Gastrocnemius medialis (tissue), 4 donors: ENCODE results near the gene CCDC195.

ENCODE experiments used
- POLR2A ChIP-seq, 2 donors: fragments of 450-650 bp; IDR thresholded peaks; one replicate each; pipeline ENCODE4 v1.6.1; 2017; ENCODE audit warnings: antibody characterized with exemption in 2 of 2, mild to moderate bottlenecking in 2 of 2, moderate library complexity in 2 of 2
- TF ChIP-seq, protein P1 (sequence below), 5 experiments: fragments of 450-650 bp in 3 of 5; fragments of 200-600 bp in 2 of 5; sonication (generic) in 2 of 5; IDR thresholded peaks in 4 of 5; conservative IDR thresholded peaks in 1 of 5; 1 replicate in 4 of 5; 2 replicates in 1 of 5; pipeline ENCODE4 v1.5.1; 2016 to 2019; ENCODE audit warnings: antibody characterized with exemption in 5 of 5, mild to moderate bottlenecking in 3 of 5, moderate library complexity in 3 of 5

DNA sequence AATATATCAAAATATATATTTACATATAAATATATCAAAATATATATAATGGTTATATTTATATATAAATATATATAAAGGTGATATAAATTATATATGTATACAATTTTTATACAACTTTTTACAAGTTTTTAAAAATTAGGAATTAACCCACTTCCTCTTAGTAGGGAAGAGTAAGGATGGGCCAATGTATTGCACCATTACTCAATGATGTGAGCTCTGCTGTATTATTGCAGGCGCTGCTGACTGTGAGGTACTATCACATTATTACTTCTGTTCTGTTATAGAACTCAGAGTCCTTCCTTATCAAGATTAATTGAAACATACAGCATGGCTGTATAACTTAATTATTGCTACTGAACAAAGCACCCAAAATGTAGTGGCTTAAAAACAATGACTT, 46.0 kb downstream of the CCDC195 start:
- TF ChIP-seq, protein P1, sequence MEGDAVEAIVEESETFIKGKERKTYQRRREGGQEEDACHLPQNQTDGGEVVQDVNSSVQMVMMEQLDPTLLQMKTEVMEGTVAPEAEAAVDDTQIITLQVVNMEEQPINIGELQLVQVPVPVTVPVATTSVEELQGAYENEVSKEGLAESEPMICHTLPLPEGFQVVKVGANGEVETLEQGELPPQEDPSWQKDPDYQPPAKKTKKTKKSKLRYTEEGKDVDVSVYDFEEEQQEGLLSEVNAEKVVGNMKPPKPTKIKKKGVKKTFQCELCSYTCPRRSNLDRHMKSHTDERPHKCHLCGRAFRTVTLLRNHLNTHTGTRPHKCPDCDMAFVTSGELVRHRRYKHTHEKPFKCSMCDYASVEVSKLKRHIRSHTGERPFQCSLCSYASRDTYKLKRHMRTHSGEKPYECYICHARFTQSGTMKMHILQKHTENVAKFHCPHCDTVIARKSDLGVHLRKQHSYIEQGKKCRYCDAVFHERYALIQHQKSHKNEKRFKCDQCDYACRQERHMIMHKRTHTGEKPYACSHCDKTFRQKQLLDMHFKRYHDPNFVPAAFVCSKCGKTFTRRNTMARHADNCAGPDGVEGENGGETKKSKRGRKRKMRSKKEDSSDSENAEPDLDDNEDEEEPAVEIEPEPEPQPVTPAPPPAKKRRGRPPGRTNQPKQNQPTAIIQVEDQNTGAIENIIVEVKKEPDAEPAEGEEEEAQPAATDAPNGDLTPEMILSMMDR (IDR thresholded peaks at IDR 0.05 in 4 of 5, conservative IDR thresholded peaks at IDR 0.05 in 1 of 5), result no peak
- no peak for TF ChIP-seq POLR2A (IDR thresholded peaks at IDR 0.05)
